Gastrocnemius medialis (tissue), 4 donors: Measurements from ENCODE around the gene IRF2.

Experiments
- POLR2A ChIP-seq, 2 donors: fragments of 450-650 bp; IDR thresholded peaks; one replicate each; pipeline ENCODE4 v1.6.1; 2017; ENCODE audit warnings: antibody characterized with exemption in 2 of 2, mild to moderate bottlenecking in 2 of 2, moderate library complexity in 2 of 2
- TF ChIP-seq, protein P1 (sequence below), 5 experiments: fragments of 450-650 bp in 3 of 5; fragments of 200-600 bp in 2 of 5; sonication (generic) in 2 of 5; IDR thresholded peaks in 4 of 5; conservative IDR thresholded peaks in 1 of 5; 1 replicate in 4 of 5; 2 replicates in 1 of 5; pipeline ENCODE4 v1.5.1; 2016 to 2019; ENCODE audit warnings: antibody characterized with exemption in 5 of 5, mild to moderate bottlenecking in 3 of 5, moderate library complexity in 3 of 5

DNA sequence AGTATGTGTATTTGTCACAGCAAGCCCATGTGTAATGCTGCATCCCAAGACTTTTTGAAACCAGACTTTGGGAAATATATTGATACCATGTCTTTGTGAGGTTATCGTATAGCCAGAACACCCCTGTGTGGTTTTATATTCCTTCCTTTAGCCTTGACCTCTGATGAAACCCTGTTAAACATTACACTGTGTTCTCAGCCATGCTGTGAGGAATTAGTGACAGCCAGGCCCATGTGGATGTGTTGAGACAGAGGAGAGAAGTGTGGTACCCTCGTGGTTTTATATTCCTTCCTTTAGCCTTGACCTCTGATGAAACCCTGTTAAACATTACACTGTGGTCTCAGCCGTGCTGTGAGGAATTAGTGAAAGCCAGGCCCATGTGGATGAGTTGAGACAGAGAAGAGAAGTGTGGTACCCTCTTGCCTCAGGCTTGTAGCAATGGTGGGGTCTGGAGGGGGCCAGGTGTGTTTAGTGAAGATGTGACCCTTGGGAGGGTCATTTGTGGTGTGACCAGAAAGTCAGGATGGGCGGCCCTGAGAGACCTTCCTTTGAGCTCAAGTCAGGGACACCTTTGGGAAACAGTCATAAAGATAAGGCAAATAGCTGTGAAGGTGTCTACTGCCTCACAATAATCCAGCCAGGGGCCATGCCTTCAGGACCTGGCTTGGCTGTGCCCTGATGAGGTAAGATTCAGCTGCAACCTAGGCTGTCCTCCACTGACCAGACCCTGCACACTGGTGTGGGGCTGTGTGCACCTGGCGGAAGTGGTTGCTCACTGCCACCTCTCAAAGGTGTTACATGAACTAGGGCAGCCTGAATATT, 110.0 kb downstream of the IRF2 start:
- TF ChIP-seq POLR2A (IDR thresholded peaks at IDR 0.05), result no peak
- TF ChIP-seq, protein P1, sequence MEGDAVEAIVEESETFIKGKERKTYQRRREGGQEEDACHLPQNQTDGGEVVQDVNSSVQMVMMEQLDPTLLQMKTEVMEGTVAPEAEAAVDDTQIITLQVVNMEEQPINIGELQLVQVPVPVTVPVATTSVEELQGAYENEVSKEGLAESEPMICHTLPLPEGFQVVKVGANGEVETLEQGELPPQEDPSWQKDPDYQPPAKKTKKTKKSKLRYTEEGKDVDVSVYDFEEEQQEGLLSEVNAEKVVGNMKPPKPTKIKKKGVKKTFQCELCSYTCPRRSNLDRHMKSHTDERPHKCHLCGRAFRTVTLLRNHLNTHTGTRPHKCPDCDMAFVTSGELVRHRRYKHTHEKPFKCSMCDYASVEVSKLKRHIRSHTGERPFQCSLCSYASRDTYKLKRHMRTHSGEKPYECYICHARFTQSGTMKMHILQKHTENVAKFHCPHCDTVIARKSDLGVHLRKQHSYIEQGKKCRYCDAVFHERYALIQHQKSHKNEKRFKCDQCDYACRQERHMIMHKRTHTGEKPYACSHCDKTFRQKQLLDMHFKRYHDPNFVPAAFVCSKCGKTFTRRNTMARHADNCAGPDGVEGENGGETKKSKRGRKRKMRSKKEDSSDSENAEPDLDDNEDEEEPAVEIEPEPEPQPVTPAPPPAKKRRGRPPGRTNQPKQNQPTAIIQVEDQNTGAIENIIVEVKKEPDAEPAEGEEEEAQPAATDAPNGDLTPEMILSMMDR (IDR thresholded peaks at IDR 0.05 in 4 of 5, conservative IDR thresholded peaks at IDR 0.05 in 1 of 5), result no peak
